Epidermal melanocyte (primary cell): ENCODE data around the gene PDE6B.
"Not testable (repeated sequence)": the region's sequence is repeated elsewhere in the genome, so short reads cannot be mapped to it uniquely, and the experiment has no call there.

ENCODE experiments used
- DNase-seq: peaks from one replicate; pipeline ENCODE4 v3.0.0; 2011; ENCODE audit warnings: low spot score; ENCODE audit not compliant: insufficient read length

PDE6B gene

GRCh38 chr4:624705-625590 is at the start of gene PDE6B:
PDE6B (plus strand) TSS chr4:625573; CDS start chr4:625627, 54 bp downstream.
- no peak for DNase-seq

- no peak for DNase-seq
Observed at GRCh38 chr4:576245-576821, 49.0 kb upstream of the PDE6B start, which contains the start of gene TMEM271. TMEM271 (minus strand) TSS chr4:576295; CDS start chr4:576062, 233 bp downstream.

- no peak for DNase-seq
Observed at GRCh38 chr4:576991-577498, 48.3 kb upstream of the PDE6B start.

- no peak for DNase-seq
Observed at GRCh38 chr4:577499-578450, 47.6 kb upstream of the PDE6B start.

GRCh38 chr4:578451-579443 is 46.6 kb upstream of the PDE6B start:
- no peak for DNase-seq

- DNase-seq: no peak
Observed at GRCh38 chr4:579543-580175, 45.7 kb upstream of the PDE6B start.

GRCh38 chr4:581181-581580 is 44.2 kb upstream of the PDE6B start:
- DNase-seq: no peak

- no peak for DNase-seq
Observed at GRCh38 chr4:581753-582361, 43.5 kb upstream of the PDE6B start.

- DNase-seq: no peak
Observed at GRCh38 chr4:583820-584219, 41.6 kb upstream of the PDE6B start.

- no peak for DNase-seq
Observed at GRCh38 chr4:587671-588350, 37.6 kb upstream of the PDE6B start.

GRCh38 chr4:588351-588849 is 37.0 kb upstream of the PDE6B start:
- DNase-seq: no peak

GRCh38 chr4:589219-589963 is 36.0 kb upstream of the PDE6B start:
- DNase-seq: no peak

GRCh38 chr4:590313-590841 is 35.0 kb upstream of the PDE6B start:
- no peak for DNase-seq

GRCh38 chr4:592178-592577 is 33.2 kb upstream of the PDE6B start:
- not testable (repeated sequence) for DNase-seq

- no peak for DNase-seq
Observed at GRCh38 chr4:592825-593520, 32.4 kb upstream of the PDE6B start.

- no peak for DNase-seq
Observed at GRCh38 chr4:598925-599324, 26.4 kb upstream of the PDE6B start.

- no peak for DNase-seq
Observed at GRCh38 chr4:600166-600565, 25.2 kb upstream of the PDE6B start.
